Trophoblast cell (in vitro differentiated cells and primary cell): ENCODE measurements around the gene MYBPHL.

ENCODE experiments used
- DNase-seq, 2 donors: peaks; one replicate each; pipeline ENCODE4 v3.0.0-alpha.2; 2016
- H2AFZ ChIP-seq: 2 replicates; pipeline ENCODE4 v1.6.1; 2013; ENCODE audit warnings: low read length, moderate library complexity, mild to moderate bottlenecking; ENCODE audit not compliant: insufficient read depth, poor library complexity
- H2AK5ac ChIP-seq: 2 replicates; pipeline ENCODE4 v1.6.1; 2013; ENCODE audit warnings: mild to moderate bottlenecking, low read length
- H2BK120ac ChIP-seq: 2 replicates; pipeline ENCODE4 v1.6.1; 2013; ENCODE audit warnings: low read length, mild to moderate bottlenecking, moderate library complexity; ENCODE audit not compliant: insufficient read depth, poor library complexity
- H2BK12ac ChIP-seq: 2 replicates; pipeline ENCODE4 v1.6.1; 2013; ENCODE audit warnings: mild to moderate bottlenecking, low read length, moderate library complexity
- H2BK5ac ChIP-seq: 2 replicates; pipeline ENCODE4 v1.6.1; 2013; ENCODE audit warnings: low read length, low read depth, moderate library complexity, mild to moderate bottlenecking; ENCODE audit not compliant: poor library complexity
- H3K14ac ChIP-seq: 2 replicates; pipeline ENCODE4 v1.6.1; 2013; ENCODE audit warnings: mild to moderate bottlenecking, low read length
- H3K18ac ChIP-seq: 2 replicates; pipeline ENCODE4 v1.6.1; 2013; ENCODE audit warnings: mild to moderate bottlenecking, low read length
- H3K23ac ChIP-seq: 2 replicates; pipeline ENCODE4 v1.6.1; 2013; ENCODE audit warnings: low read length
- H3K27ac ChIP-seq: 2 replicates; pipeline ENCODE4 v1.5.1; 2013; ENCODE audit warnings: low read depth, mild to moderate bottlenecking, inconsistent platforms, low read length, moderate library complexity
- H3K27me3 ChIP-seq: 2 replicates; pipeline ENCODE4 v1.6.1; 2013; ENCODE audit warnings: inconsistent platforms, mild to moderate bottlenecking, low read length, moderate library complexity; ENCODE audit not compliant: insufficient read depth
- H3K36me3 ChIP-seq, 2 experiments: 1 replicate in 1 of 2; 2 replicates in 1 of 2; pipeline ENCODE4 v1.6.1; 2013; ENCODE audit warnings: low read length in 2 of 2, mild to moderate bottlenecking in 2 of 2, moderate library complexity in 1 of 2; ENCODE audit not compliant: insufficient read depth in 2 of 2, control insufficient read depth in 1 of 2
- H3K4ac ChIP-seq: 2 replicates; pipeline ENCODE4 v1.6.1; 2013; ENCODE audit warnings: low read depth, mild to moderate bottlenecking, low read length, moderate library complexity
- H3K4me1 ChIP-seq, 2 experiments: 1 replicate in 1 of 2; 2 replicates in 1 of 2; pipeline ENCODE4 v1.6.1; 2013; ENCODE audit warnings: low read length in 2 of 2, mild to moderate bottlenecking in 2 of 2, moderate library complexity in 1 of 2; ENCODE audit not compliant: insufficient read depth in 2 of 2, control insufficient read depth in 1 of 2
- H3K4me2 ChIP-seq: 2 replicates; pipeline ENCODE4 v1.6.1; 2013; ENCODE audit warnings: inconsistent platforms, mild to moderate bottlenecking, low read length, moderate library complexity
- H3K4me3 ChIP-seq: 2 replicates; pipeline ENCODE4 v1.5.1; 2013; ENCODE audit warnings: mild to moderate bottlenecking, low read depth, low read length, inconsistent platforms
- H3K79me1 ChIP-seq: one replicate; pipeline ENCODE4 v1.6.1; 2013; ENCODE audit warnings: low read length
- H3K79me2 ChIP-seq: 2 replicates; pipeline ENCODE4 v1.6.1; 2013; ENCODE audit warnings: low read length, mild to moderate bottlenecking; ENCODE audit not compliant: control insufficient read depth, insufficient read depth, poor library complexity
- H3K9ac ChIP-seq: 2 replicates; pipeline ENCODE4 v1.6.1; 2013; ENCODE audit warnings: mild to moderate bottlenecking, low read length
- H3K9me3 ChIP-seq: 2 replicates; pipeline ENCODE4 v1.6.1; 2013; ENCODE audit warnings: low read depth, mild to moderate bottlenecking, control low read depth, inconsistent platforms, low read length; ENCODE audit not compliant: insufficient read depth
- H4K12ac ChIP-seq: 2 replicates; pipeline ENCODE4 v1.6.1; 2013; ENCODE audit warnings: low read depth, mild to moderate bottlenecking, low read length, moderate library complexity
- H4K8ac ChIP-seq: 2 replicates; pipeline ENCODE4 v1.6.1; 2013; ENCODE audit warnings: low read depth, mild to moderate bottlenecking, low read length, moderate library complexity
- H4K91ac ChIP-seq: one replicate; pipeline ENCODE4 v1.6.1; 2013; ENCODE audit warnings: low read depth, mild to moderate bottlenecking, low read length, moderate library complexity
- WGBS: extraction: QIAGEN DNeasy Blood & Tissue Kit; methylation state at CpG from one replicate; pipeline ENCODE4 v1.1.7; 2013; ENCODE audit warnings: missing lambda C conversion rate; ENCODE audit not compliant: insufficient read length, insufficient coverage; ENCODE audit errors: extremely low coverage; 5-methylcytosine and 5-hydroxymethylcytosine counted together

MYBPHL gene

DNA sequence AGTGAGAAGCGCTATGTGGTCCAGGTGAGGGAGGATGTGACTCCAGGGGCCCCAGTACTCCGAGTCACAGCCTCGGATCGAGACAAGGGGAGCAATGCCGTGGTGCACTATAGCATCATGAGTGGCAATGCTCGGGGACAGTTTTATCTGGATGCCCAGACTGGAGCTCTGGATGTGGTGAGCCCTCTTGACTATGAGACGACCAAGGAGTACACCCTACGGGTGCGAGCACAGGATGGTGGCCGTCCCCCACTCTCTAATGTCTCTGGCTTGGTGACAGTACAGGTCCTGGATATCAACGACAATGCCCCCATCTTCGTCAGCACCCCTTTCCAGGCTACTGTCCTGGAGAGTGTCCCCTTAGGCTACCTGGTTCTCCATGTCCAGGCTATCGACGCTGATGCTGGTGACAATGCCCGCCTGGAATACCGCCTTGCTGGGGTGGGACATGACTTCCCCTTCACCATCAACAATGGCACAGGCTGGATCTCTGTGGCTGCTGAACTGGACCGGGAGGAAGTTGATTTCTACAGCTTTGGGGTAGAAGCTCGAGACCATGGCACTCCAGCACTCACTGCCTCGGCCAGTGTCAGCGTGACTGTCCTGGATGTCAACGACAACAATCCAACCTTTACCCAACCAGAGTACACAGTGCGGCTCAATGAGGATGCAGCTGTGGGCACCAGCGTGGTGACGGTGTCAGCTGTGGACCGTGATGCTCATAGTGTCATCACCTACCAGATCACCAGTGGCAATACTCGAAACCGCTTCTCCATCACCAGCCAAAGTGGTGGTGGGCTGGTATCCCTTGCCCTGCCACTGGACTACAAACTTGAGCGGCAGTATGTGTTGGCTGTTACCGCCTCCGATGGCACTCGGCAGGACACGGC lies 55.3 kb downstream of the MYBPHL start:
- no CpG with 5 or more reads among the region's 32 CpGs for WGBS
- H4K12ac ChIP-seq = no peak overlapping the region
- no peak overlapping the region for H2BK12ac ChIP-seq
- H3K27me3 ChIP-seq = no peaks in the 10 kb centered on the region
- no peak overlapping the region for H4K91ac ChIP-seq
- H3K14ac ChIP-seq = no peak overlapping the region
- no peak overlapping the region for H3K9ac ChIP-seq
- peaks cover 17% of the 10 kb centered on the region for H3K79me2 ChIP-seq
- H4K8ac ChIP-seq = no peak overlapping the region
- H2BK5ac ChIP-seq = no peak overlapping the region
- no peak overlapping the region for H2BK120ac ChIP-seq
- H2AFZ ChIP-seq = no peak overlapping the region
- H3K79me1 ChIP-seq = peaks cover 29% of the 10 kb centered on the region
- peaks cover 9% of the 10 kb centered on the region for H3K9me3 ChIP-seq
- peaks cover 41 to 45% of the 10 kb centered on the region in 2 experiments for H3K4me1 ChIP-seq
- no peak overlapping the region for H3K23ac ChIP-seq
- no peak overlapping the region for H3K4me2 ChIP-seq
- no peak overlapping the region for H3K4ac ChIP-seq
- H3K4me3 ChIP-seq = no peak overlapping the region
- no peak overlapping the region for H3K27ac ChIP-seq
- H2AK5ac ChIP-seq = no peak overlapping the region
- no peak overlapping the region for H3K18ac ChIP-seq
- DNase-seq = no peak
- peaks cover 12 to 20% of the 10 kb centered on the region in 2 experiments for H3K36me3 ChIP-seq

DNA sequence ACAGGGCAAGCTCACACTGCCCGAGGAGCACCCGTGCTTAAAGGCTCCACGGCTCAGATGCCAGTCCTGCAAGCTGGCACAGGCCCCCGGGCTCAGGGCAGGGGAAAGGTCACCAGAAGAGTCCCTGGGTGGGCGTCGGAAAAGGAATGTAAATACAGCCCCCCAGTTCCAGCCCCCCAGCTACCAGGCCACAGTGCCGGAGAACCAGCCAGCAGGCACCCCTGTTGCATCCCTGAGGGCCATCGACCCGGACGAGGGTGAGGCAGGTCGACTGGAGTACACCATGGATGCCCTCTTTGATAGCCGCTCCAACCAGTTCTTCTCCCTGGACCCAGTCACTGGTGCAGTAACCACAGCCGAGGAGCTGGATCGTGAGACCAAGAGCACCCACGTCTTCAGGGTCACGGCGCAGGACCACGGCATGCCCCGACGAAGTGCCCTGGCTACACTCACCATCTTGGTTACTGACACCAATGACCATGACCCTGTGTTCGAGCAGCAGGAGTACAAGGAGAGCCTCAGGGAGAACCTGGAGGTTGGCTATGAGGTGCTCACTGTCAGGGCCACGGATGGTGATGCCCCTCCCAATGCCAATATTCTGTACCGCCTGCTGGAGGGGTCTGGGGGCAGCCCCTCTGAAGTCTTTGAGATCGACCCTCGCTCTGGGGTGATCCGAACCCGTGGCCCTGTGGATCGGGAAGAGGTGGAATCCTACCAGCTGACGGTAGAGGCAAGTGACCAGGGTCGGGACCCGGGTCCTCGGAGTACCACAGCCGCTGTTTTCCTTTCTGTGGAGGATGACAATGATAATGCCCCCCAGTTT lies 56.1 kb downstream of the MYBPHL start:
- Histone ChIP-seq H2BK12ac (no peak overlapping the region), H3K27me3 (no peaks in the 10 kb centered on the region), H3K9ac (no peak overlapping the region), H3K4me1 (peaks cover 40 to 45% of the 10 kb centered on the region in 2 experiments), H3K23ac (no peak overlapping the region), H4K91ac (no peak overlapping the region), H3K79me2 (peaks cover 17% of the 10 kb centered on the region), H4K8ac (no peak overlapping the region), H3K4me2 (peak overlapping the region; percentile 86), H3K14ac (no peak overlapping the region), H3K18ac (no peak overlapping the region), H3K79me1 (peaks cover 28% of the 10 kb centered on the region), H3K4ac (no peak overlapping the region), H3K9me3 (peaks cover 9% of the 10 kb centered on the region), H2BK120ac (no peak overlapping the region), H4K12ac (no peak overlapping the region), H2AFZ (no peak overlapping the region), H3K27ac (no peak overlapping the region), H3K4me3 (no peak overlapping the region), H3K36me3 (peaks cover 12 to 20% of the 10 kb centered on the region in 2 experiments), H2AK5ac (no peak overlapping the region), H2BK5ac (no peak overlapping the region)
- WGBS = no CpG with 5 or more reads among the region's 33 CpGs
- no peak for DNase-seq

DNA sequence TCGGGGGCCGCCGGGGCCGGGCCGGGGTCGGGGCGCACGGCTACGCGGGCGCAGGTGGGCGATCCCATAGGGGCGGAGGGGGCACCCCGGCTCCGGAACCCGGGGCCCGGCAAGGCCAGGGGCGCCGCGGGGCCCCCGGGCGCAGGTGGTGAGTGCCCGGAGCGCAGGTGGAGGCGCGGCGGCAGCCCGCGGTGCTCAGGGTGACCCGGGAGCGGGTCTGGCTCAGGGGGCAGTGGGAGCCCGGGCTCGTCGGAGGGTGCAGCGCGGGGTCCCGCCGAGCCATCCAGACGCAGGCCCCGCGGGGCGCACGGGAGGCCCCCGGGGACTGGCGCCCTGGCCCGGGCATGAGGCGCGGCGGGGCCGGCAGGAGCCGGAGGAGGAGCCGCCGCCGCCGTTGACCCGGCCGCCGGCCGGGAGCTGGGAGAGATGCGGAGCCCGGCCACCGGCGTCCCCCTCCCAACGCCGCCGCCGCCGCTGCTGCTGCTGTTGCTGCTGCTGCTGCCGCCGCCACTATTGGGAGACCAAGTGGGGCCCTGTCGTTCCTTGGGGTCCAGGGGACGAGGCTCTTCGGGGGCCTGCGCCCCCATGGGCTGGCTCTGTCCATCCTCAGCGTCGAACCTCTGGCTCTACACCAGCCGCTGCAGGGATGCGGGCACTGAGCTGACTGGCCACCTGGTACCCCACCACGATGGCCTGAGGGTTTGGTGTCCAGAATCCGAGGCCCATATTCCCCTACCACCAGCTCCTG lies 57.0 kb downstream of the MYBPHL start:
- H2BK5ac ChIP-seq = no peak overlapping the region
- peak overlapping the region; percentile 17 for H2BK12ac ChIP-seq
- peaks cover 32 to 37% of the 10 kb centered on the region in 2 experiments for H3K4me1 ChIP-seq
- peak overlapping the region; percentile 73 for H3K4me3 ChIP-seq
- no peaks in the 10 kb centered on the region for H3K27me3 ChIP-seq
- no peak overlapping the region for H2AFZ ChIP-seq
- H2BK120ac ChIP-seq = peak overlapping the region; percentile 37
- H3K79me2 ChIP-seq = peaks cover 11% of the 10 kb centered on the region
- no peak overlapping the region for H3K27ac ChIP-seq
- H3K14ac ChIP-seq = peak overlapping the region; percentile 63
- H4K8ac ChIP-seq = no peak overlapping the region
- no peak overlapping the region for H4K12ac ChIP-seq
- H3K9ac ChIP-seq = no peak overlapping the region
- no peak overlapping the region for H3K23ac ChIP-seq
- H3K9me3 ChIP-seq = peaks cover 9% of the 10 kb centered on the region
- peaks cover 22% of the 10 kb centered on the region for H3K79me1 ChIP-seq
- peak overlapping the region; percentile 76 for H3K18ac ChIP-seq
- H3K4me2 ChIP-seq = peak overlapping the region; percentile 86
- no peak for DNase-seq
- H4K91ac ChIP-seq = peak overlapping the region; percentile 43
- peaks cover 12 to 20% of the 10 kb centered on the region in 2 experiments for H3K36me3 ChIP-seq
- no peak overlapping the region for H3K4ac ChIP-seq
- no CpG with 5 or more reads among the region's 80 CpGs for WGBS
- no peak overlapping the region for H2AK5ac ChIP-seq
